Endothelial cell of umbilical vein (primary cell): ENCODE measurements around the gene METRN. TPM values are rescaled to one million over a fixed set of nuclear protein-coding genes. Genes with fewer than 3 reads are reported as not detected.
A peak's percentile ranks its signal among the peaks of the same experiment; 100 is the strongest.

ENCODE experiments used
- BruUV-seq: library from RNA; stranded (reverse); fragments of 400-500 nt; replicated peaks from 2 replicates; lab custom pipeline; 2021; lab: Mats Ljungman, UMichigan
- CTCF ChIA-PET: fragments of 300-600, 350-600 bp; sonication (Branson Sonifier 250); formaldehyde crosslinking; loops from one replicate; lab custom pipeline; 2021; ENCODE audit warnings: antibody characterized with exemption, inconsistent platforms; lab: Charles Lee
- POLR2A ChIA-PET: fragments of 300-600, 350-600 bp; sonication (Branson Sonifier 250); formaldehyde crosslinking; loops from one replicate; lab custom pipeline; 2021; ENCODE audit warnings: antibody characterized with exemption, inconsistent platforms; lab: Charles Lee
- DNase-seq: peaks from one replicate; pipeline ENCODE4 v3.0.0-alpha.2; 2011; ENCODE audit warnings: low read depth, low spot score
- FAIRE-seq: peaks from 2 replicates; lab custom pipeline; 2011; peaks lifted over from hg19 to GRCh38; lab: Jason Lieb, UNC
- H2AFZ ChIP-seq: 2 replicates; pipeline ENCODE4 v1.6.0; 2012; ENCODE audit warnings: low read depth, low read length, control low read depth, inconsistent platforms
- H3K27ac ChIP-seq: 2 replicates; pipeline ENCODE4 v1.5.1; 2011; ENCODE audit warnings: low read depth, mild to moderate bottlenecking, control low read depth, low read length, moderate library complexity; ENCODE audit not compliant: insufficient read depth
- H3K27me3 ChIP-seq, 2 experiments: 2 replicates each; pipeline versions ENCODE4 v1.6.0 to v1.6.1; 2011; ENCODE audit warnings: low read length in 2 of 2, mixed read lengths in 1 of 2; ENCODE audit not compliant: control insufficient read depth in 2 of 2, insufficient read depth in 2 of 2
- H3K36me3 ChIP-seq, 2 experiments: 2 replicates in 1 of 2; 3 replicates in 1 of 2; pipeline ENCODE4 v1.5.1; 2011; ENCODE audit warnings: low read length in 2 of 2, mild to moderate bottlenecking in 1 of 2, moderate library complexity in 1 of 2; ENCODE audit not compliant: control insufficient read depth in 2 of 2, insufficient read depth in 2 of 2; ENCODE audit errors: extremely low read depth in 1 of 2
- H3K4me1 ChIP-seq: 3 replicates; pipeline ENCODE4 v1.5.1; 2011; ENCODE audit warnings: mild to moderate bottlenecking, low read length; ENCODE audit not compliant: control insufficient read depth, insufficient read depth; ENCODE audit errors: extremely low read depth
- H3K4me2 ChIP-seq: 2 replicates; pipeline ENCODE4 v1.6.1; 2011; ENCODE audit warnings: low read length, control low read depth, mixed read lengths; ENCODE audit not compliant: insufficient read depth
- H3K4me3 ChIP-seq, 3 experiments: fragments of 200-600 bp in 1 of 3; sonication (generic), shearing (Covaris generic) in 1 of 3; replicated peaks in 1 of 3; 2 replicates each; pipeline ENCODE4 v1.5.1; 2011 to 2016; ENCODE audit warnings: control low read depth in 3 of 3, low read length in 3 of 3, mild to moderate bottlenecking in 2 of 3, inconsistent platforms in 1 of 3, low read depth in 1 of 3, moderate library complexity in 1 of 3; ENCODE audit not compliant: insufficient read depth in 1 of 3
- H3K79me2 ChIP-seq: 2 replicates; pipeline ENCODE4 v1.6.0; 2012; ENCODE audit warnings: low read length, inconsistent platforms; ENCODE audit not compliant: control insufficient read depth, insufficient read depth
- H3K9ac ChIP-seq: replicated peaks from 2 replicates; pipeline ENCODE3; 2011; ENCODE audit warnings: low read length, control low read depth; ENCODE audit not compliant: insufficient read depth; ENCODE audit errors: extremely low read depth
- H3K9me1 ChIP-seq: replicated peaks from 3 replicates; pipeline ENCODE4 v1.6.0; 2011; ENCODE audit warnings: mild to moderate bottlenecking, low read length; ENCODE audit not compliant: control insufficient read depth, insufficient read depth; ENCODE audit errors: extremely low read depth
- H3K9me3 ChIP-seq: replicated peaks from 2 replicates; pipeline ENCODE4 v1.5.1; 2012; ENCODE audit warnings: low read length, inconsistent platforms; ENCODE audit not compliant: control insufficient read depth, insufficient read depth
- H4K20me1 ChIP-seq: replicated peaks from 2 replicates; pipeline ENCODE3; 2011; ENCODE audit warnings: mild to moderate bottlenecking, low read length; ENCODE audit not compliant: control insufficient read depth, insufficient read depth; ENCODE audit errors: extremely low read depth
- EZH2 ChIP-seq: IDR thresholded peaks from 2 replicates; pipeline ENCODE4 v1.6.1; 2012; ENCODE audit warnings: borderline replicate concordance, low read depth, mild to moderate bottlenecking, moderate library complexity, low read length, inconsistent platforms; ENCODE audit not compliant: severe bottlenecking
- FOS ChIP-seq: IDR thresholded peaks from 2 replicates; pipeline ENCODE4 v1.6.1; 2011; ENCODE audit warnings: mild to moderate bottlenecking, low read length, moderate library complexity, borderline replicate concordance; ENCODE audit not compliant: insufficient read depth
- GATA2 ChIP-seq: IDR thresholded peaks from 2 replicates; pipeline ENCODE4 v1.7.0; 2011; ENCODE audit warnings: low read depth, mild to moderate bottlenecking, moderate library complexity, mixed read lengths, low read length; ENCODE audit not compliant: insufficient read length, insufficient read depth
- JUN ChIP-seq: IDR thresholded peaks from 2 replicates; pipeline ENCODE4 v1.6.1; 2011; ENCODE audit warnings: borderline replicate concordance, low read depth; ENCODE audit not compliant: insufficient read length, insufficient read depth
- MYC ChIP-seq: IDR thresholded peaks from one replicate; pipeline ENCODE4 v1.6.1; 2011; ENCODE audit warnings: mild to moderate bottlenecking, low read depth, low read length
- POLR2A ChIP-seq: IDR thresholded peaks from 2 replicates; pipeline ENCODE4 v1.6.1; 2012; ENCODE audit warnings: low read depth, mild to moderate bottlenecking, control low read depth, low read length
- POLR2AphosphoS5 ChIP-seq: IDR thresholded peaks from 2 replicates; pipeline ENCODE4 v1.6.1; 2012; ENCODE audit warnings: low read depth, mild to moderate bottlenecking, control low read depth, low read length, moderate library complexity; ENCODE audit not compliant: insufficient read depth
- dilution Hi-C: fragments of 300-500 bp; cut with MboI; formaldehyde crosslinking; loops from one replicate; pipeline ENCODE4 v1.15.0; 2019; ENCODE audit warnings: low sequenced_read_pairs; ENCODE audit not compliant: extremely low pct_ligation_motif_present
- intact Hi-C: fragments of 100-400 bp; cut with micrococcal nuclease; formaldehyde crosslinking; loops from one replicate; pipeline ENCODE4 v1.10.0; 2022
- polyA plus RNA-seq, 4 experiments: library from polyadenylated mRNA; depleted of rRNA in 3 of 4; stranded (reverse) in 3 of 4; unstranded in 1 of 4; fragments of >200 nt; gene quantifications; 2 replicates each; pipeline versions ENCODE4 v1.2.1 to v1.2.3, GENCODE V29; 2011 to 2012; ENCODE audit warnings: missing spikeins in 1 of 4
- total RNA-seq: library from RNA; stranded (reverse); gene quantifications from 2 replicates; pipeline ENCODE4 v1.2.3, GENCODE V29; 2021
- TF ChIP-seq, protein P1 (sequence below), 2 donors: IDR thresholded peaks; 1 replicate in 1 of 2; 2 replicates in 1 of 2; pipeline ENCODE4 v1.5.1; 2011; ENCODE audit warnings: low read length in 2 of 2, mild to moderate bottlenecking in 2 of 2, moderate library complexity in 2 of 2, control low read depth in 1 of 2, inconsistent platforms in 1 of 2, low read depth in 1 of 2; ENCODE audit not compliant: insufficient read depth in 1 of 2; ENCODE audit errors: extremely low read depth in 1 of 2
- TF ChIP-seq, protein P2 (sequence below): IDR thresholded peaks from 2 replicates; pipeline ENCODE4 v1.6.1; 2011; ENCODE audit not compliant: insufficient read depth, insufficient read length

The METRN gene
- total and polyA plus RNA-seq, 2 donors (not counting 3 experiments of a cell fraction or from before 2014, with no cell fraction given) = 10.0 to 16.1 TPM

DNA sequence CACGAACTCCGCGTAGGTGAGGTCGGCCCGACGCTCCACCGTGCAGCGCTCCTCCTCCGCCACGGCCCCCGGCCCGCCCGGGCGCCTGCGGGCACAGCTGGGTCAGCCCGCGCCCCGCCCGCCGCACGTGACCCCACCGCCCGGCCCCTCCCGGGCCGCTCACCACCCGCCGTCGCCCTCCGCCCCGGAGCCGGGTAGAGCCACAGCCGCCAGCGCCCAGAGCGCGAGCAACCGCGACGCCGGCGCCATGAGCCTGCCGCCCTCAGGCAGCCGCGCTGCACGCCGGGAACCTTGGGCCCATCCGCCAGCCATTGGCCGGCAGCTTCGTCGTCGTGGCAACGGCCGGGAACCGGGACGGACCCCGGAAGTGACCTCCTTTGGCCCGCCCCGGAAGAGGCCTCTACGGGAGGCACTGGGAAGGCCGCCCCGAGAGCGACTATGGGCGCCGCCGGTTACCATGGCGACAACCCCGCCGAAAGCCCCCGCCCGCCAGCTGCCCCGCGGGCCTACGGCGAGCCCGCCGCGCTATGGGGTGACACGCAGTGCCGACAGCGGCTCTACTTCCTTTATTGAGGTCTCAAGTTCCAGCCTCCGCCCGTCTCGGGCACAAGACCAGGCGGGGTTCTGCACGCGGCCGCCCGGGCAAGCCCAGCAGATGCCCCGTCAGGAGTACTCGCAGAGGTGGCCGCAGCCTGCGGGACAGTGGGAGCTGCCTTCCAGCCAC is 30.7 kb upstream of the METRN start, which contains the start of gene JMJD8:
Gene JMJD8 (minus strand): TSS at position 264 of the 724 bp plus-strand sequence. CDS start 15 bp downstream, at position 249.
- BruUV-seq = no TSS peak
- peaks cover 7 to 22% of the 10 kb centered on the region in 2 experiments for H3K36me3 ChIP-seq
- DNase-seq = peak; percentile 87
- no peaks in the 10 kb centered on the region for H3K9me1 ChIP-seq
- ChIA-PET CTCF (interaction anchor here (1.5 kb wide), 1 partner anchor 9 kb away, joined by 4 read pairs; the partner anchor contains the start of gene RHBDL1), POLR2A (no interaction called here)
- H4K20me1 ChIP-seq = no peaks in the 10 kb centered on the region
- dilution Hi-C loops = no loop called here
- peaks cover 31% of the 10 kb centered on the region for H3K79me2 ChIP-seq
- intact Hi-C loops = no loop called here
- peaks cover 20% of the 10 kb centered on the region for H3K4me1 ChIP-seq
- peak within 1 kb of the TSS; percentile 35 for H3K27ac ChIP-seq
- TF ChIP-seq FOS = no peak
- TF ChIP-seq, protein P1, sequence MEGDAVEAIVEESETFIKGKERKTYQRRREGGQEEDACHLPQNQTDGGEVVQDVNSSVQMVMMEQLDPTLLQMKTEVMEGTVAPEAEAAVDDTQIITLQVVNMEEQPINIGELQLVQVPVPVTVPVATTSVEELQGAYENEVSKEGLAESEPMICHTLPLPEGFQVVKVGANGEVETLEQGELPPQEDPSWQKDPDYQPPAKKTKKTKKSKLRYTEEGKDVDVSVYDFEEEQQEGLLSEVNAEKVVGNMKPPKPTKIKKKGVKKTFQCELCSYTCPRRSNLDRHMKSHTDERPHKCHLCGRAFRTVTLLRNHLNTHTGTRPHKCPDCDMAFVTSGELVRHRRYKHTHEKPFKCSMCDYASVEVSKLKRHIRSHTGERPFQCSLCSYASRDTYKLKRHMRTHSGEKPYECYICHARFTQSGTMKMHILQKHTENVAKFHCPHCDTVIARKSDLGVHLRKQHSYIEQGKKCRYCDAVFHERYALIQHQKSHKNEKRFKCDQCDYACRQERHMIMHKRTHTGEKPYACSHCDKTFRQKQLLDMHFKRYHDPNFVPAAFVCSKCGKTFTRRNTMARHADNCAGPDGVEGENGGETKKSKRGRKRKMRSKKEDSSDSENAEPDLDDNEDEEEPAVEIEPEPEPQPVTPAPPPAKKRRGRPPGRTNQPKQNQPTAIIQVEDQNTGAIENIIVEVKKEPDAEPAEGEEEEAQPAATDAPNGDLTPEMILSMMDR (IDR thresholded peaks at IDR 0.05; ENCODE audit: extremely low read depth in 1 of 2, insufficient read depth in 1 of 2, low read depth in 1 of 2, low read length in 2 of 2) = no peak
- TF ChIP-seq MYC = no peak
- TF ChIP-seq JUN = no peak
- peak; percentile 94 for TF ChIP-seq POLR2A
- TF ChIP-seq GATA2 = no peak
- TF ChIP-seq, protein P2, sequence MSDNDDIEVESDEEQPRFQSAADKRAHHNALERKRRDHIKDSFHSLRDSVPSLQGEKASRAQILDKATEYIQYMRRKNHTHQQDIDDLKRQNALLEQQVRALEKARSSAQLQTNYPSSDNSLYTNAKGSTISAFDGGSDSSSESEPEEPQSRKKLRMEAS = peak; percentile 79
- peak; percentile 98 for TF ChIP-seq POLR2AphosphoS5
- TF ChIP-seq EZH2 = no peak
- H3K4me2 ChIP-seq = peak within 1 kb of the TSS; percentile 44
- no peak within 1 kb of the TSS for H3K9ac ChIP-seq
- no peaks in the 10 kb centered on the region for H3K27me3 ChIP-seq
- H2AFZ ChIP-seq = peak within 1 kb of the TSS; percentile 26
- peak within 1 kb of the TSS in 2 of 3 experiments; percentile 12 to 71 for H3K4me3 ChIP-seq
- H3K9me3 ChIP-seq = no peaks in the 10 kb centered on the region
- peak; percentile 90 for FAIRE-seq
